HepG2 (cell line): ENCODE results near the gene FFAR4. TPM values are rescaled to one million over a fixed set of nuclear protein-coding genes. Genes with fewer than 3 reads are reported as not detected.

Experiments
- CREB3 ChIP-seq: sonication (generic); formaldehyde crosslinking; IDR thresholded peaks from 2 replicates; pipeline ENCODE4 v1.5.0; 2020; ENCODE audit warnings: missing genetic modification reagents
- DMAP1 ChIP-seq: IDR thresholded peaks from 2 replicates; pipeline ENCODE4 v1.6.1; 2016
- GZF1 ChIP-seq: sonication (generic); formaldehyde crosslinking; IDR thresholded peaks from 2 replicates; pipeline ENCODE4 v1.5.1; 2020; ENCODE audit warnings: mild to moderate bottlenecking, missing genetic modification reagents
- HDAC1 ChIP-seq: sonication (generic); formaldehyde crosslinking; IDR thresholded peaks from 2 replicates; pipeline ENCODE4 v1.5.1; 2020; ENCODE audit warnings: mild to moderate bottlenecking, missing genetic modification reagents
- HHEX ChIP-seq: IDR thresholded peaks from 2 replicates; pipeline ENCODE4 v1.6.1; 2016; ENCODE audit warnings: control low read depth
- HNF4A ChIP-seq: sonication (generic); formaldehyde crosslinking; IDR thresholded peaks from 2 replicates; pipeline ENCODE4 v1.4.0; 2020; ENCODE audit warnings: missing genetic modification reagents
- HNRNPLL ChIP-seq: fragments of 200-400 bp; formaldehyde crosslinking; IDR thresholded peaks from 2 replicates; pipeline ENCODE4 v1.6.1; 2017; ENCODE audit warnings: mild to moderate bottlenecking, low read depth, low read length; ENCODE audit not compliant: poor library complexity, severe bottlenecking
- JARID2 ChIP-seq: sonication (generic); formaldehyde crosslinking; IDR thresholded peaks from 2 replicates; pipeline ENCODE4 v1.8.1; 2023; ENCODE audit warnings: missing genetic modification reagents, inconsistent platforms; ENCODE audit not compliant: insufficient replicate concordance
- NRL ChIP-seq: sonication (generic); formaldehyde crosslinking; IDR thresholded peaks from 2 replicates; pipeline ENCODE4 v1.5.0; 2020; ENCODE audit warnings: missing genetic modification reagents, mild to moderate bottlenecking, moderate library complexity, borderline replicate concordance
- SAP130 ChIP-seq: IDR thresholded peaks from 2 replicates; pipeline ENCODE4 v1.6.1; 2016; ENCODE audit warnings: low read depth
- SOX13 ChIP-seq, 3 experiments: fragments of 450-650 bp in 1 of 3; sonication (generic) in 1 of 3; formaldehyde crosslinking in 1 of 3; IDR thresholded peaks in 2 of 3; conservative IDR thresholded peaks in 1 of 3; 2 replicates each; pipeline versions ENCODE4 v1.5.0 to v1.6.1; 2016 to 2020; ENCODE audit warnings: antibody characterized with exemption in 1 of 3, mild to moderate bottlenecking in 1 of 3, missing compliant biosample characterization in 1 of 3, missing genetic modification reagents in 1 of 3, moderate library complexity in 1 of 3
- SRY ChIP-seq: sonication (generic); formaldehyde crosslinking; IDR thresholded peaks from 2 replicates; pipeline ENCODE4 v1.8.0; 2022; ENCODE audit warnings: mild to moderate bottlenecking, missing genetic modification reagents
- TFAP4 ChIP-seq: sonication (generic); IDR thresholded peaks from 2 replicates; pipeline ENCODE4 v1.6.1; 2016; ENCODE audit warnings: low read depth, borderline replicate concordance
- WIZ ChIP-seq: sonication (generic); formaldehyde crosslinking; IDR thresholded peaks from 2 replicates; pipeline ENCODE4 v1.5.1; 2020; ENCODE audit warnings: mild to moderate bottlenecking, missing genetic modification reagents
- ZNF761 ChIP-seq: sonication (generic); formaldehyde crosslinking; conservative IDR thresholded peaks from 2 replicates; pipeline ENCODE4 v1.4.0; 2020; ENCODE audit warnings: mild to moderate bottlenecking, missing genetic modification reagents
- polyA plus RNA-seq, 8 experiments: library from polyadenylated mRNA; depleted of rRNA in 3 of 8; stranded (reverse) in 7 of 8; unstranded in 1 of 8; fragments of >200 nt; fragmentation: Illumina TruSeq in 4 of 8; extraction: Trizol in 4 of 8; gene quantifications; 2 replicates each; pipeline versions ENCODE4 v1.2.1 to v1.2.3, GENCODE V29; 2011 to 2016; ENCODE audit warnings: low read depth in 4 of 8, missing spikeins in 1 of 8, mixed read lengths in 1 of 8; ENCODE audit not compliant: insufficient read depth in 1 of 8
- total RNA-seq, 5 experiments: library from RNA; depleted of rRNA; stranded (reverse); fragments of >200 nt; fragmentation: Illumina TruSeq; extraction: Trizol; gene quantifications; 2 replicates each; pipeline ENCODE4 v1.2.3, GENCODE V29; 2016; ENCODE audit warnings: low read depth in 1 of 5
- TF ChIP-seq, protein P1 (sequence below), 2 experiments: sonication (generic) in 1 of 2; formaldehyde crosslinking in 1 of 2; IDR thresholded peaks; 2 replicates each; pipeline versions ENCODE4 v1.4.0 to v1.6.1; 2018 to 2020; ENCODE audit warnings: missing genetic modification reagents in 2 of 2, borderline replicate concordance in 1 of 2, low read depth in 1 of 2, mild to moderate bottlenecking in 1 of 2, missing biosample characterization in 1 of 2
- TF ChIP-seq, protein P2 (sequence below): sonication (generic); formaldehyde crosslinking; IDR thresholded peaks from 2 replicates; pipeline ENCODE4 v1.4.0; 2020; ENCODE audit warnings: missing genetic modification reagents, borderline replicate concordance
- TF ChIP-seq, protein P3 (sequence below): IDR thresholded peaks from 2 replicates; pipeline ENCODE4 v1.6.1; 2016; ENCODE audit warnings: missing compliant biosample characterization, missing genetic modification reagents, borderline replicate concordance
- TF ChIP-seq, protein P4 (sequence below): sonication (generic); formaldehyde crosslinking; IDR thresholded peaks from 2 replicates; pipeline ENCODE4 v1.4.0; 2020; ENCODE audit warnings: mild to moderate bottlenecking, missing genetic modification reagents

Gene FFAR4
- total and polyA plus RNA-seq, 2 of the 13 experiments (the other 11 are each of a cell fraction or from before 2014, with no cell fraction given): 0.09 TPM; not detected in 1

DNA sequence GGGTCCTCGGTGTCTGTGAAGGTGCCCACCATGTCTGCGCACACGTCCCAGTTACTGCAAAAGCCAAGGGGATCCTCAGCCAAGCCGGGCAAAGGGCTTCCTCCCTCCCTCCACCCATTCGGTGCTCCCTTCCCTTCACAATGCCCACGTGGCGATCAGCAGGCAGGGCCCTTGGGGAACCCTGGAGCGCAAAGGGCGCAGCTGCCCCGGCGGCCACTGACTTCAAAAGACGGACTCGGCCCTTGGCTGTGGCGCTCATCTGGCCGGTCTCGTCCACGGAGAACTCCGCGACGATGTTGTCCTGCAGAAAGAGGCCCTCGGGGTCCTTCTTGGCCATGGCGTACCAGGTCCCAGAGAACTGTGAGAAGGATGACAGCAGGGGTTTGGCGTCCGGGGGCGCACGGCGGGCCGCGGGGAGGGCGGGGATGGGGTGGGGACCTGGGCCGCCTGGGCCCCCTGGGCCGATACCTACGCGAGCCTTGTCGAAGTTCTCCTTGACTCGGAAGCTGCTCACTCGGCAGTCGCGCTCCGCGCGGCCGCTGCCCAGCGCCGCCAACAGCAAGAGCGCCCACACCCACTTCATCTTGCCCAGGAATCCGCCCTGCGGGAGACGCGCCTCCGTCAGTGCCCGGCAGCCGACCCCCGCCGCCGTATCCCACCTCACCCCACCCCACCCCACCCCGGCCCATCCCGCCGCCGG is 34.1 kb downstream of the FFAR4 start (continued):
- TF ChIP-seq, protein P1, sequence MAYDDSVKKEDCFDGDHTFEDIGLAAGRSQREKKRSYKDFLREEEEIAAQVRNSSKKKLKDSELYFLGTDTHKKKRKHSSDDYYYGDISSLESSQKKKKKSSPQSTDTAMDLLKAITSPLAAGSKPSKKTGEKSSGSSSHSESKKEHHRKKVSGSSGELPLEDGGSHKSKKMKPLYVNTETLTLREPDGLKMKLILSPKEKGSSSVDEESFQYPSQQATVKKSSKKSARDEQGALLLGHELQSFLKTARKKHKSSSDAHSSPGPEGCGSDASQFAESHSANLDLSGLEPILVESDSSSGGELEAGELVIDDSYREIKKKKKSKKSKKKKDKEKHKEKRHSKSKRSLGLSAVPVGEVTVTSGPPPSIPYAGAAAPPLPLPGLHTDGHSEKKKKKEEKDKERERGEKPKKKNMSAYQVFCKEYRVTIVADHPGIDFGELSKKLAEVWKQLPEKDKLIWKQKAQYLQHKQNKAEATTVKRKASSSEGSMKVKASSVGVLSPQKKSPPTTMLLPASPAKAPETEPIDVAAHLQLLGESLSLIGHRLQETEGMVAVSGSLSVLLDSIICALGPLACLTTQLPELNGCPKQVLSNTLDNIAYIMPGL (CRISPR knock-in tag; IDR thresholded peaks at IDR 0.05; ENCODE audit: borderline replicate concordance in 1 of 2, low read depth in 1 of 2): peak in 1 of 2 experiments; percentile 23; a peak in 1 of 4 replicates
- TF ChIP-seq JARID2 (CRISPR knock-in tag) (no peak), HNRNPLL (peak; percentile 97), NRL (peak; percentile 71; the same call in 1 of the 2 replicates), HHEX (CRISPR knock-in tag) (no peak), HDAC1 (peak; percentile 53; the same call in 1 of the 2 replicates), WIZ (CRISPR knock-in tag) (no peak), DMAP1 (CRISPR knock-in tag) (0 out of 2 replicates have a peak, but pooled peaks have one; percentile 40), ZNF761 (CRISPR knock-in tag) (no peak), TFAP4 (peak; percentile 55; the same call in 1 of the 2 replicates), HNF4A (CRISPR knock-in tag) (peak; percentile 31; the same call in 1 of the 2 replicates), SOX13 (IDR thresholded peaks at IDR 0.05) (no peak), SOX13 (CRISPR knock-in tag; conservative IDR thresholded peaks at IDR 0.05 in 1 of 2, IDR thresholded peaks at IDR 0.05 in 1 of 2) (0 out of 4 replicates have a peak, but pooled peaks of 1 of the 2 experiments have one; percentile 12), SAP130 (CRISPR knock-in tag) (peak; percentile 53), GZF1 (CRISPR knock-in tag) (no peak), SRY (CRISPR knock-in tag) (0 out of 2 replicates have a peak, but pooled peaks have one; percentile 51), CREB3 (CRISPR knock-in tag) (0 out of 2 replicates have a peak, but pooled peaks have one; percentile 6)
- TF ChIP-seq, protein P2, sequence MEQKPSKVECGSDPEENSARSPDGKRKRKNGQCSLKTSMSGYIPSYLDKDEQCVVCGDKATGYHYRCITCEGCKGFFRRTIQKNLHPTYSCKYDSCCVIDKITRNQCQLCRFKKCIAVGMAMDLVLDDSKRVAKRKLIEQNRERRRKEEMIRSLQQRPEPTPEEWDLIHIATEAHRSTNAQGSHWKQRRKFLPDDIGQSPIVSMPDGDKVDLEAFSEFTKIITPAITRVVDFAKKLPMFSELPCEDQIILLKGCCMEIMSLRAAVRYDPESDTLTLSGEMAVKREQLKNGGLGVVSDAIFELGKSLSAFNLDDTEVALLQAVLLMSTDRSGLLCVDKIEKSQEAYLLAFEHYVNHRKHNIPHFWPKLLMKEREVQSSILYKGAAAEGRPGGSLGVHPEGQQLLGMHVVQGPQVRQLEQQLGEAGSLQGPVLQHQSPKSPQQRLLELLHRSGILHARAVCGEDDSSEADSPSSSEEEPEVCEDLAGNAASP: no peak
- TF ChIP-seq, protein P3, sequence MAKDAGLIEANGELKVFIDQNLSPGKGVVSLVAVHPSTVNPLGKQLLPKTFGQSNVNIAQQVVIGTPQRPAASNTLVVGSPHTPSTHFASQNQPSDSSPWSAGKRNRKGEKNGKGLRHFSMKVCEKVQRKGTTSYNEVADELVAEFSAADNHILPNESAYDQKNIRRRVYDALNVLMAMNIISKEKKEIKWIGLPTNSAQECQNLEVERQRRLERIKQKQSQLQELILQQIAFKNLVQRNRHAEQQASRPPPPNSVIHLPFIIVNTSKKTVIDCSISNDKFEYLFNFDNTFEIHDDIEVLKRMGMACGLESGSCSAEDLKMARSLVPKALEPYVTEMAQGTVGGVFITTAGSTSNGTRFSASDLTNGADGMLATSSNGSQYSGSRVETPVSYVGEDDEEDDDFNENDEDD (CRISPR knock-in tag): 0 out of 2 replicates have a peak, but pooled peaks have one; percentile 30
- TF ChIP-seq, protein P4, sequence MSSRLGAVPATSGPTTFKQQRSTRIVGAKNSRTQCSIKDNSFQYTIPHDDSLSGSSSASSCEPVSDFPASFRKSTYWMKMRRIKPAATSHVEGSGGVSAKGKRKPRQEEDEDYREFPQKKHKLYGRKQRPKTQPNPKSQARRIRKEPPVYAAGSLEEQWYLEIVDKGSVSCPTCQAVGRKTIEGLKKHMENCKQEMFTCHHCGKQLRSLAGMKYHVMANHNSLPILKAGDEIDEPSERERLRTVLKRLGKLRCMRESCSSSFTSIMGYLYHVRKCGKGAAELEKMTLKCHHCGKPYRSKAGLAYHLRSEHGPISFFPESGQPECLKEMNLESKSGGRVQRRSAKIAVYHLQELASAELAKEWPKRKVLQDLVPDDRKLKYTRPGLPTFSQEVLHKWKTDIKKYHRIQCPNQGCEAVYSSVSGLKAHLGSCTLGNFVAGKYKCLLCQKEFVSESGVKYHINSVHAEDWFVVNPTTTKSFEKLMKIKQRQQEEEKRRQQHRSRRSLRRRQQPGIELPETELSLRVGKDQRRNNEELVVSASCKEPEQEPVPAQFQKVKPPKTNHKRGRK (CRISPR knock-in tag): 0 out of 2 replicates have a peak, but pooled peaks have one; percentile 26
